Ovary (tissue), 9 donors: ENCODE data around the gene P4HTM. TPM values are rescaled to one million over a fixed set of nuclear protein-coding genes. Genes with fewer than 3 reads are reported as not detected.
A peak's percentile ranks its signal among the peaks of the same experiment; 100 is the strongest.

Experiments
- DNase-seq, 5 donors: peaks; one replicate each; pipeline ENCODE4 v3.0.0-alpha.2; 2019 to 2020
- H3K27ac ChIP-seq, 2 donors: fragments of 200-600 bp; one replicate each; pipeline versions ENCODE4 v1.5.1 to v1.8.0; 2019 to 2022
- H3K27me3 ChIP-seq: fragments of 200-600 bp; one replicate; pipeline ENCODE4 v1.8.0; 2022
- H3K36me3 ChIP-seq: fragments of 200-600 bp; sonication (generic); one replicate; pipeline ENCODE4 v1.5.1; 2019
- H3K4me1 ChIP-seq: one replicate; pipeline ENCODE4 v1.8.1; 2013; ENCODE audit warnings: mild to moderate bottlenecking, moderate library complexity; ENCODE audit not compliant: insufficient read depth
- H3K4me3 ChIP-seq: fragments of 200-600 bp; sonication (generic); one replicate; pipeline ENCODE4 v1.5.1; 2017
- H3K9me3 ChIP-seq, 2 donors: fragments of 200-600 bp in 1 of 2; sonication (generic) in 1 of 2; one replicate each; pipeline versions ENCODE4 v1.5.1 to v1.8.1; 2013 to 2019; ENCODE audit warnings: mild to moderate bottlenecking in 1 of 2, moderate library complexity in 1 of 2
- CTCF ChIP-seq, 3 donors: fragments of 450-650 bp in 2 of 3; fragments of 200-600 bp in 1 of 3; IDR thresholded peaks; one replicate each; pipeline versions ENCODE4 v1.5.1 to v1.8.0; 2016 to 2022; ENCODE audit warnings: antibody characterized with exemption in 3 of 3, mild to moderate bottlenecking in 1 of 3
- EP300 ChIP-seq: sonication (generic); formaldehyde crosslinking; IDR thresholded peaks from one replicate; pipeline ENCODE4 v1.6.1; 2017; ENCODE audit warnings: antibody characterized with exemption
- POLR2A ChIP-seq: fragments of 450-650 bp; IDR thresholded peaks from one replicate; pipeline ENCODE4 v1.6.1; 2017; ENCODE audit warnings: antibody characterized with exemption, mild to moderate bottlenecking, moderate library complexity
- WGBS, 3 donors: extraction: QIAGEN DNeasy Blood & Tissue Kit in 1 of 3; methylation state at CpG; one replicate each; pipeline versions ENCODE4 v1.1.5 to v1.1.7; 2013 to 2017; 5-methylcytosine and 5-hydroxymethylcytosine counted together
- intact Hi-C, 4 donors: fragments of 100-400 bp; cut with DNase I; formaldehyde crosslinking; loops; one replicate each; pipeline versions ENCODE4 v1.11.0 to v1.15.1; 2022 to 2023
- polyA plus RNA-seq, 2 donors: library from polyadenylated mRNA; stranded (reverse); fragments of 200-250 nt in 1 of 2; fragments of 350-450 nt in 1 of 2; fragmentation: Illumina TruSeq in 1 of 2; extraction: RNeasy Lipid Tissue Mini Kit (QIAGEN cat#74804) in 1 of 2; gene quantifications; one replicate each; pipeline ENCODE4 v1.2.3, GENCODE V29; 2013 to 2014
- total RNA-seq, 7 donors: library from RNA; depleted of rRNA in 2 of 7; stranded (reverse); fragments of >200 nt in 2 of 7; fragmentation: NEBNext Ultra II Directional in 3 of 7; extraction: Animal tissue kit (Norgen Biotek cat#: 25700) in 3 of 7; gene quantifications; one replicate each; pipeline versions ENCODE4 v1.1.0 to v1.2.4, GENCODE V29; 2016 to 2023
- donor health status: DM: no; HTN: no; CAD: no; lungs with moderate emphysema.
- donor health status: DM: no; HTN: no; CAD: no.
- donor health status: Bipolar disorder and iron deficiency.
- donor health status: DM: yes; HTN: yes; CAD: no.
- donor health status: DM: no; HTN: no; CAD: no.
- donor health status: DM: yes; HTN: yes; CAD: no.

Gene P4HTM
- total and polyA plus RNA-seq, 9 donors, result 16.6 to 125 (median 41.0) TPM

DNA sequence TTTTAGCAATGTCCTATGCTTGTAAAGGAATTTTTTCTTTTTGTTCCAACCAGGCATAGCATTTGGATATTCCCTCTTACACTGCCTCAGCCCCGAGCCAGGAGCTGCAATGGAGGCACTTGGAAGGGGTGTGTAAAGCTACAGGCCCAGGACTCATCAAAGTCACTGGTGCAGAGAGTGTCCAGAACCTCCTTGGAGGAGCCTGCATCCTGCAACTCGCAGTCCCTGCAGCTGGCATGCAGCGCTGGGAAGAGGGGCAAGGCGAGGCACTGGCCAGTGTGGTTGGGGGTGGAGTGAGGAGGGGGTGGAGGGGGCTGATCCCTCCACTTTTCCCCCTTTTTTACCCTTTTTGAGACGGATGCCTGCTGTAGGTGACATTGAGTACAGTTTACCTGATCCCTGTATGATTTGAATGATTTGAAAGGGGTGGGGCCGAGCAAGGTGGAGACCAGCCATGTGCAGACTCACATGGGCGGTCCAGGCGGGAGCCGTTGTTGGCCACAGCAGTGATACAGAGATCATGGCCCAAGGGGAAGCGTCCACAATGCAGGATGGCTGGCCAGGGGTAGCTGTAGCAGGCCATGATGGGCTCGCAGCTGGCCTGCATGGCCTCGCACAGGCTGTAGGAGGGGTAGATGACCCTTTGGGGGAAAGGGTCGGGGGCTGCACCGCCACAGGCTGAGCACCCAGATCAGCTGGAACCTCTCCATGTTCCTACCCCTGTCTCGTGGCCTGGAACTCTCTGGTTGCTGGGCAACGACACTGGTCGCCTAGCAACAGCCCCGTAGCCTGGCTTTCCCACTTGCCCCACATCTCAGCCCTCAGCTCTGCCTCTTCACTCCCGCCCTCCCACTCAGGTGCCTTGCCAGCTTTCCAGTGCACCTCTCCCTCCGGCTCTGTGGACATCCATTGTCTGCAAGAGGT lies 7.9 kb downstream of the P4HTM start:
- Histone ChIP-seq H3K36me3 (no peaks in the 10 kb centered on the region), H3K27ac (no peak overlapping the region), H3K27me3 (no peaks in the 10 kb centered on the region), H3K4me3 (no peak overlapping the region), H3K4me1 (no peaks in the 10 kb centered on the region), H3K9me3 (no peaks in the 10 kb centered on the region)
- DNase-seq, result peak in 1 of 5 donors; percentile 26
- intact Hi-C loops, result loop anchor here in 1 of 4 donors (10.0 kb wide), 1 partner anchor 447 kb away; no protein-coding TSS in a partner anchor
- TF ChIP-seq CTCF (IDR thresholded peaks at IDR 0.05) (no peak), EP300 (no peak), POLR2A (no peak)
- 71 to 77% (median 77%) methylated on average over 20 of the region's 20 CpGs for WGBS, 3 donors

GRCh38 chr3:48999085-48999858 lies 9.2 kb downstream of the P4HTM start:
- no peak overlapping the region for H3K27ac ChIP-seq
- no peaks in the 10 kb centered on the region for H3K9me3 ChIP-seq
- H3K27me3 ChIP-seq, result no peaks in the 10 kb centered on the region
- TF ChIP-seq CTCF (IDR thresholded peaks at IDR 0.05) (no peak), EP300 (no peak), POLR2A (no peak)
- 78 to 85% (median 84%) methylated on average over 8 of the region's 8 CpGs for WGBS, 3 donors
- no peaks in the 10 kb centered on the region for H3K36me3 ChIP-seq
- no peak for DNase-seq
- no peaks in the 10 kb centered on the region for H3K4me1 ChIP-seq
- intact Hi-C loops, result loop anchor here in 1 of 4 donors (10.0 kb wide), 1 partner anchor 446 kb away; no protein-coding TSS in a partner anchor
- H3K4me3 ChIP-seq, result no peak overlapping the region

DNA sequence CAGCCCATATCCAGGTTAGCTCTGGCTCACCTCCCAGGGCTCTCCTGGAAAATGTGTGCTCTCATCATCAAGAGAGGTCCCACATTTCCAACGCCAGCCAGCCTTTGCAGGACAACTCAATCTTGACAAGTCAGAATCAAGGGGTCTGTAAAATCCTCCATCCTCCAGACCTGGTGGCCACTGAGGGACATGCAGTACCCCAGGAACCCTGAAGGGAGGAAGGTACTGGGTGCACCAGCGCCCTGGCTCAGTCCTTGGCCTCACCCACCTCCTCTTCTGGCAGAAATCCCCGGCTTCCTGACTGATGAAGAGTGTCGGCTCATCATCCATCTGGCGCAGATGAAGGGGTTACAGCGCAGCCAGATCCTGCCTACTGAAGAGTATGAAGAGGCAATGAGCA lies 11.1 kb downstream of the P4HTM start:
- TF ChIP-seq EP300 (no peak), CTCF (IDR thresholded peaks at IDR 0.05) (no peak), POLR2A (no peak)

More for the DNA sequence above, 11.1 kb downstream of the P4HTM start:
- intact Hi-C loops, result no loop called here
- WGBS, 3 donors, result 85 to 88% (median 87%) methylated on average over 6 of the region's 6 CpGs
- no peak for DNase-seq
- H3K27ac ChIP-seq, result no peak overlapping the region
- H3K36me3 ChIP-seq, result no peaks in the 10 kb centered on the region
- no peaks in the 10 kb centered on the region for H3K9me3 ChIP-seq
- no peaks in the 10 kb centered on the region for H3K27me3 ChIP-seq
- H3K4me3 ChIP-seq, result no peak overlapping the region
- H3K4me1 ChIP-seq, result peaks cover 3% of the 10 kb centered on the region
